Gastroesophageal sphincter (tissue), 4 donors: ENCODE results near the gene TOMM40. TPM values are rescaled to one million over a fixed set of nuclear protein-coding genes. Genes with fewer than 3 reads are reported as not detected.

Experiments
- ATAC-seq: fragments of 150-250 bp; one replicate; pipeline ENCODE4 v1.9.1; 2016; ENCODE audit warnings: mild to moderate bottlenecking, moderate library complexity
- H3K27ac ChIP-seq, 4 donors: fragments of 200-600 bp; sonication (generic) in 3 of 4; 1 replicate in 3 of 4; 2 replicates in 1 of 4; pipeline ENCODE4 v1.5.1; 2016 to 2019
- H3K27me3 ChIP-seq: fragments of 200-600 bp; sonication (generic); one replicate; pipeline ENCODE4 v1.5.1; 2019
- H3K36me3 ChIP-seq, 2 donors: fragments of 200-600 bp; sonication (generic); one replicate each; pipeline ENCODE4 v1.5.1; 2019; ENCODE audit warnings: control low read depth in 1 of 2
- H3K4me1 ChIP-seq, 3 donors: fragments of 200-600 bp; sonication (generic); 1 replicate in 2 of 3; 2 replicates in 1 of 3; pipeline ENCODE4 v1.5.1; 2016 to 2019; ENCODE audit warnings: control low read depth in 2 of 3
- H3K4me3 ChIP-seq, 2 donors: fragments of 200-600 bp; sonication (generic); one replicate each; pipeline ENCODE4 v1.5.1; 2019; ENCODE audit warnings: mild to moderate bottlenecking in 1 of 2, moderate library complexity in 1 of 2
- H3K9me3 ChIP-seq, 3 donors: fragments of 200-600 bp; sonication (generic); one replicate each; pipeline ENCODE4 v1.5.1; 2017 to 2019; ENCODE audit warnings: control low read depth in 2 of 3
- CTCF ChIP-seq, 4 experiments: fragments of 200-600 bp in 2 of 4; fragments of 450-650 bp in 2 of 4; sonication (generic) in 1 of 4; IDR thresholded peaks; one replicate each; pipeline ENCODE4 v1.5.1; 2017 to 2019; ENCODE audit warnings: antibody characterized with exemption in 4 of 4, mild to moderate bottlenecking in 2 of 4, moderate library complexity in 2 of 4
- EP300 ChIP-seq: sonication (generic); formaldehyde crosslinking; IDR thresholded peaks from one replicate; pipeline ENCODE4 v1.6.1; 2017; ENCODE audit warnings: antibody characterized with exemption, mild to moderate bottlenecking
- POLR2A ChIP-seq, 2 donors: fragments of 450-650 bp; IDR thresholded peaks; one replicate each; pipeline ENCODE4 v1.6.1; 2017; ENCODE audit warnings: antibody characterized with exemption in 2 of 2, mild to moderate bottlenecking in 2 of 2, moderate library complexity in 1 of 2
- POLR2AphosphoS5 ChIP-seq: sonication (generic); formaldehyde crosslinking; IDR thresholded peaks from one replicate; pipeline ENCODE4 v1.6.1; 2017; ENCODE audit warnings: antibody characterized with exemption
- WGBS, 2 donors: methylation state at CpG; one replicate each; pipeline ENCODE4 v1.1.5; 2018; ENCODE audit warnings: low coverage in 1 of 2; 5-methylcytosine and 5-hydroxymethylcytosine counted together
- total RNA-seq, 4 donors: library from RNA; depleted of rRNA; stranded (reverse); fragments of >200 nt; gene quantifications; one replicate each; pipeline ENCODE4 v1.1.0, GENCODE V29; 2016

Gene TOMM40
- total RNA-seq, 4 donors from 2014 or later: 30.7 to 41.2 (median 33.7) TPM

GRCh38 chr19:44903602-44904425 lies 12.8 kb downstream of the TOMM40 start:
- peak; percentile 69 for ATAC-seq
- Histone ChIP-seq H3K4me3 (no peak overlapping the region), H3K4me1 (peaks cover 0 to 31% (median 4%) of the 10 kb centered on the region in 3 donors), H3K27me3 (peaks cover 42% of the 10 kb centered on the region), H3K27ac (no peak overlapping the region), H3K36me3 (peaks cover 0 to 45% of the 10 kb centered on the region in 2 donors), H3K9me3 (no peaks in the 10 kb centered on the region)
- WGBS, 2 donors: 0 to 3% methylated on average over 2 to 6 of the region's 24 CpGs
- TF ChIP-seq POLR2AphosphoS5 (no peak), POLR2A (IDR thresholded peaks at IDR 0.05) (no peak), EP300 (no peak), CTCF (IDR thresholded peaks at IDR 0.05) (peak in 3 of 4 experiments; percentile 95 to 99 (median 98))

- Histone ChIP-seq H3K27ac (no peak overlapping the region), H3K4me3 (no peak overlapping the region), H3K27me3 (peaks cover 45% of the 10 kb centered on the region), H3K36me3 (peaks cover 0 to 38% of the 10 kb centered on the region in 2 donors), H3K4me1 (peaks cover 0 to 31% (median 4%) of the 10 kb centered on the region in 3 donors), H3K9me3 (no peaks in the 10 kb centered on the region)
- TF ChIP-seq CTCF (IDR thresholded peaks at IDR 0.05) (no peak), POLR2A (IDR thresholded peaks at IDR 0.05) (no peak), EP300 (no peak), POLR2AphosphoS5 (no peak)
- ATAC-seq: no peak
- WGBS, 2 donors: 10 to 40% methylated on average over 1 to 2 of the region's 12 CpGs
Measured at GRCh38 chr19:44904426-44904994, 13.5 kb downstream of the TOMM40 start.

- 0 to 1% methylated on average over 3 to 13 of the region's 20 CpGs for whole genome bisulfite sequencing, 2 donors
- Histone ChIP-seq H3K27ac (no peak within 1 kb of the TSS), H3K4me1 (peaks cover 0 to 31% (median 4%) of the 10 kb centered on the region in 3 donors), H3K36me3 (peaks cover 0 to 29% of the 10 kb centered on the region in 2 donors), H3K27me3 (peaks cover 52% of the 10 kb centered on the region), H3K4me3 (peak within 1 kb of the TSS in 1 of 2 donors; percentile 8), H3K9me3 (no peaks in the 10 kb centered on the region)
- ATAC-seq: no peak
- TF ChIP-seq EP300: no peak
- no peak for TF ChIP-seq POLR2A (IDR thresholded peaks at IDR 0.05)
- no peak for TF ChIP-seq POLR2AphosphoS5
- TF ChIP-seq CTCF (IDR thresholded peaks at IDR 0.05): no peak
Measured at GRCh38 chr19:44905437-44906160, 14.5 kb downstream of the TOMM40 start, which contains the start of gene APOE. TSS of gene APOE (plus strand) at chr19:44905796. CDS start at chr19:44906625, 829 bp downstream.

- peaks cover 0 to 42% (median 4%) of the 10 kb centered on the region in 3 donors for H3K4me1 ChIP-seq
- H3K27ac ChIP-seq: no peak overlapping the region
- H3K36me3 ChIP-seq: peaks cover 0 to 9% of the 10 kb centered on the region in 2 donors
- H3K27me3 ChIP-seq: peaks cover 72% of the 10 kb centered on the region
- no peak for ATAC-seq
- no peak overlapping the region for H3K4me3 ChIP-seq
- 94 to 95% methylated on average over 6 to 8 of the region's 12 CpGs for WGBS, 2 donors
- no peaks in the 10 kb centered on the region for H3K9me3 ChIP-seq
- no peak for TF ChIP-seq POLR2A (IDR thresholded peaks at IDR 0.05)
- no peak for TF ChIP-seq EP300
- TF ChIP-seq POLR2AphosphoS5: no peak
- TF ChIP-seq CTCF (IDR thresholded peaks at IDR 0.05): no peak
Measured at GRCh38 chr19:44907613-44908012, 16.6 kb downstream of the TOMM40 start.
